Caco-2 (cell line): Measurements from ENCODE around the gene TTC16. TPM values are rescaled to one million over a fixed set of nuclear protein-coding genes. Genes with fewer than 3 reads are reported as not detected.
A peak's percentile ranks its signal among the peaks of the same experiment; 100 is the strongest.

Experiments used
- BruUV-seq: library from RNA; stranded (reverse); fragments of 400-500 nt; replicated peaks from 2 replicates; lab custom pipeline; 2021; lab: Mats Ljungman, UMichigan
- CTCF ChIA-PET: fragments of 300-600 bp; sonication (Branson Sonifier 250); formaldehyde crosslinking; loops from one replicate; lab custom pipeline; 2022; ENCODE audit warnings: antibody characterized with exemption; lab: Charles Lee
- POLR2A ChIA-PET: fragments of 300-600 bp; sonication (Branson Sonifier 250); formaldehyde crosslinking; loops from one replicate; lab custom pipeline; 2022; ENCODE audit warnings: antibody characterized with exemption; lab: Charles Lee
- DNase-seq, 2 experiments: peaks; one replicate each; pipeline versions ENCODE4 v3.0.0 to v3.0.0-alpha.2; 2020 to 2022
- H3K27me3 ChIP-seq: replicated peaks from 2 replicates; pipeline ENCODE4 v1.6.0; 2011; ENCODE audit warnings: low read length; ENCODE audit not compliant: control insufficient read depth, insufficient read depth
- H3K36me3 ChIP-seq: 2 replicates; pipeline ENCODE4 v1.5.1; 2011; ENCODE audit warnings: low read length; ENCODE audit not compliant: control insufficient read depth, insufficient read depth
- H3K4me1 ChIP-seq: fragments of 250-450 bp; sonication (Bioruptor Pico); 2 replicates; pipeline ENCODE4 v1.5.1; 2020; ENCODE audit warnings: mild to moderate bottlenecking
- H3K4me3 ChIP-seq: 2 replicates; pipeline ENCODE4 v1.5.1; 2011; ENCODE audit warnings: low read depth, mild to moderate bottlenecking, control low read depth, low read length
- H3K9me3 ChIP-seq: fragments of 250-450 bp; sonication (Bioruptor Pico); 2 replicates; pipeline ENCODE4 v1.5.1; 2020; ENCODE audit warnings: mild to moderate bottlenecking, moderate library complexity
- H3K27ac Mint-ChIP-seq: one replicate; pipeline ENCODE4 v1.8.0; 2022; ENCODE audit warnings: mixed read lengths; ENCODE audit not compliant: unreplicated experiment
- H3K27me3 Mint-ChIP-seq: one replicate; pipeline ENCODE4 v1.8.0; 2022; ENCODE audit warnings: mixed read lengths; ENCODE audit not compliant: insufficient read depth, unreplicated experiment
- H3K36me3 Mint-ChIP-seq: one replicate; pipeline ENCODE4 v1.8.0; 2022; ENCODE audit warnings: mild to moderate bottlenecking, mixed read lengths; ENCODE audit not compliant: insufficient read depth, unreplicated experiment
- H3K4me1 Mint-ChIP-seq: one replicate; pipeline ENCODE4 v1.8.0; 2022; ENCODE audit warnings: low read depth, mixed read lengths; ENCODE audit not compliant: unreplicated experiment
- H3K4me3 Mint-ChIP-seq: one replicate; pipeline ENCODE4 v1.8.0; 2022; ENCODE audit warnings: mild to moderate bottlenecking, moderate library complexity, mixed read lengths; ENCODE audit not compliant: unreplicated experiment
- H3K9me3 Mint-ChIP-seq: one replicate; pipeline ENCODE4 v1.8.0; 2022; ENCODE audit warnings: mixed read lengths; ENCODE audit not compliant: unreplicated experiment
- CTCF ChIP-seq, 2 experiments: fragments of 200-600 bp in 1 of 2; IDR thresholded peaks; 1 replicate in 1 of 2; 2 replicates in 1 of 2; pipeline versions ENCODE4 v1.5.1 to v1.8.0; 2011 to 2022; ENCODE audit warnings: antibody characterized with exemption in 1 of 2, control low read depth in 1 of 2, inconsistent platforms in 1 of 2, low read depth in 1 of 2, low read length in 1 of 2, mild to moderate bottlenecking in 1 of 2, moderate library complexity in 1 of 2; ENCODE audit not compliant: insufficient read depth in 1 of 2, severe bottlenecking in 1 of 2, unreplicated experiment in 1 of 2
- intact Hi-C: fragments of 100-400 bp; cut with micrococcal nuclease; formaldehyde crosslinking; loops from one replicate; pipeline ENCODE4 v1.10.0; 2022; ENCODE audit not compliant: unreplicated experiment
- total RNA-seq: library from RNA; stranded (reverse); gene quantifications from 2 replicates; pipeline ENCODE4 v1.2.3, GENCODE V29; 2022

Gene TTC16
- total RNA-seq, 1 experiment from 2014 or later, result not detected

DNA sequence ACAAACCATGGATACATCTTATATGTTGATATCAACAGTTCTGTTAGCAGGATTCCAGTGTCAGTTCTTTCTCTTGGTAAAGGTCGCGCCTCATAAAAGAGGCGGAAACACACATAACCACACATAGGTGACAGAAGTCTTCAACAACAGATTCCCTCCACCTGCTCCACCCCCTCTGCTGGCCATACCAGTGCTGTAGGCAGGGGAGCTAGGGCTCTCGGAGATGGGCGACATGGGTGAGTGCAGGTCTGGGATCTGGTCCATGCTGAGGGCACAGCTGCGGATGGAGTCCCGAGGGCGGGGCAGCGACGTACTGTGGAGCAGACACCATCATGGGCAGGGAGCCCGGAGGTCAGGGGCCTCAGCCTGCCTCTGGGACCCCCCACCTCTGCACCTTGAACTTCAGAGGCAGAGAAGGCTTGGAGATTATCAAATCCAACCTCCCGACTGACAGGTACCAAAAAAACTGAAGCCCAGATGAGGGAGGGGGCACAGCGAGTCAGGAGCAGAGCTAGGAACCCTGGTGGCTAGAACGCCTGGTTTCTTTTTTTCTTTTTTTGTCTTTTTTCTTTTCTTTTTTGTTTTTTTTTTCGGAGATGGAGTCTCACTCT is 31.2 kb downstream of the TTC16 start:
- Histone ChIP-seq H3K4me1 (no peaks in the 10 kb centered on the region), H3K9me3 (no peaks in the 10 kb centered on the region), H3K27me3 (no peaks in the 10 kb centered on the region; the same call in none of the 2 replicates), H3K4me3 (no peak overlapping the region), H3K36me3 (no peaks in the 10 kb centered on the region)
- Mint-ChIP-seq H3K27ac (no peak overlapping the region), H3K4me1 (no peaks in the 10 kb centered on the region), H3K4me3 (no peak overlapping the region), H3K9me3 (no peaks in the 10 kb centered on the region), H3K27me3 (peaks cover 13% of the 10 kb centered on the region), H3K36me3 (no peaks in the 10 kb centered on the region)
- peak in 1 of 2 experiments; percentile 38 for DNase-seq
- no TSS peak for BruUV-seq
- POLR2A ChIA-PET, result no interaction called here
- TF ChIP-seq CTCF (IDR thresholded peaks at IDR 0.05; ENCODE audit: insufficient read depth in 1 of 2, low read depth in 1 of 2, low read length in 1 of 2, severe bottlenecking in 1 of 2, unreplicated experiment in 1 of 2), result peak in 1 of 2 experiments; percentile 22
- CTCF ChIA-PET, result interaction anchor here (1.0 kb wide), 1 partner anchor 12 kb away, joined by 4 read pairs; the partner anchor contains the start of gene TOR2A
- intact Hi-C loops, result no loop called here

DNA sequence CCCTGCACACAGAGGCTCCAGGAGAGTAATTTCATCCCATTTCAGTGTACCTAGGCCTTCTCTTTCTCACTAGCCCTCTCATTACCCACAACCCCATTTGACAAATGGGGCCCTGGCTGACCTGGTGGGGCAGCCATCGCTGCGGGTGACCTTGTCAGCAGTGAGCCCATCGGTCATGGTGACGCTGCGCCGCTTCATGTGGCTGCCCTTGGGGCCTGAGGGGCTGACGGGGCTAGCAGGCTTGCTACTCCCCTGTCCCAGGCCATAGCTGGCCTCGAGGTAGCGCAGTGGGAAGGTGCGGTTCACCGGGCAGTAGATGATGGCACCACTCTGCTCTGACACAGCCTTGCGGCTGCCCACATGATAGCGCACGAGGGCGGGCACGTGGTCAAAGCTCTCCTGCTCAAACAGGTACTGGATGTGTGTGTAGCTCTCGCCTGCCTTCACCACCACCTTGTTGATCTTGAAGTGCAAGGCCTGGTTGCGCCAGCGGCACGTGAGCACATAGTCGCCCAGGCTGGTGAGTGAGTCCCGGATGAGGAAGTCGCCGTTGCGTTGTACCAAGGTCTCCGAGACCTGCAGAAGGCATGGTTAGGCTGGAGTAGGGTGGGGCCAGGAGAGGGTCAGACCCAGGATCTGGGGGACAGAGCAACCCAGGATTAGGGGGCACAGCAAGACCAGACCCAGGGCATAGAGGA is 33.4 kb downstream of the TTC16 start:
- Mint-ChIP-seq H3K4me3 (no peak overlapping the region), H3K27ac (no peak overlapping the region), H3K4me1 (no peaks in the 10 kb centered on the region), H3K36me3 (no peaks in the 10 kb centered on the region), H3K27me3 (peaks cover 21% of the 10 kb centered on the region), H3K9me3 (no peaks in the 10 kb centered on the region)
- H3K9me3 ChIP-seq, result no peaks in the 10 kb centered on the region
- H3K4me1 ChIP-seq, result no peaks in the 10 kb centered on the region
- no peaks in the 10 kb centered on the region for H3K36me3 ChIP-seq
- CTCF ChIA-PET, result no interaction called here
- no peak overlapping the region for H3K4me3 ChIP-seq
- POLR2A ChIA-PET, result no interaction called here
- BruUV-seq, result no TSS peak
- no peaks in the 10 kb centered on the region; the same call in none of the 2 replicates for H3K27me3 ChIP-seq
- DNase-seq, result no peak
- intact Hi-C loops, result no loop called here
- TF ChIP-seq CTCF (IDR thresholded peaks at IDR 0.05; ENCODE audit: insufficient read depth in 1 of 2, low read depth in 1 of 2, low read length in 1 of 2, severe bottlenecking in 1 of 2, unreplicated experiment in 1 of 2), result no peak

GRCh38 chr9:127751269-127752054 is 35.6 kb downstream of the TTC16 start:
- TF ChIP-seq CTCF (IDR thresholded peaks at IDR 0.05; ENCODE audit: insufficient read depth in 1 of 2, low read depth in 1 of 2, low read length in 1 of 2, severe bottlenecking in 1 of 2, unreplicated experiment in 1 of 2), result no peak
- intact Hi-C loops, result no loop called here
- peak in 1 of 2 experiments; percentile 58 for DNase-seq
- Mint-ChIP-seq H3K4me3 (no peak overlapping the region), H3K9me3 (no peaks in the 10 kb centered on the region), H3K4me1 (no peaks in the 10 kb centered on the region), H3K27ac (no peak overlapping the region), H3K27me3 (peaks cover 24% of the 10 kb centered on the region), H3K36me3 (peaks cover 5% of the 10 kb centered on the region)
- ChIA-PET POLR2A (no interaction called here), CTCF (no interaction called here)
- Histone ChIP-seq H3K4me3 (no peak overlapping the region), H3K9me3 (no peaks in the 10 kb centered on the region), H3K27me3 (peaks cover 2% of the 10 kb centered on the region), H3K36me3 (no peaks in the 10 kb centered on the region), H3K4me1 (0 out of 2 replicates have a peak, but pooled peaks cover 3% of the 10 kb centered on the region)
- BruUV-seq, result no TSS peak
